ENCODE results near the gene ANXA11. TPM values are rescaled to one million over a fixed set of nuclear protein-coding genes. Genes with fewer than 3 reads are reported as not detected.

Gene ANXA11
- total and polyA plus RNA-seq, 2 experiments from 2014 or later = 92.8 to 168 TPM

DNA sequence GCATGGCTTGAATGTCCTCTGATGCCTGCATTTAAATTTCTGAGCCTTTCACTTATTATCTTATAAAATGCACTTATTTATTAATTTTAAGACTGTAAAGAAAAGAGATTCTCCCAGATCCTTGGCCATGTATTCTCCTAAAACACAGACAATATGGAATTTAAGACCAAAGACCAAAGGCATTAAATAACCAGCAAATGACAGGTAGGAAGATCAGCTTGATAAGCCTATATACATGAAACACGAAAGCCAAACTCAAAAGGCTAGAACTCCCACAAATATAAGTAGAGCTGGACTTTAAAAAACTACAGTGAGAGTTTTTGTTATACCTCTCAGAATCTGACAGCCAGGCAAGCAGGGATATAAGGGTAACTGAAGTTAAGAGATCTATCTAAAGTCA is 5.1 kb downstream of the ANXA11 start:
- DNase-seq (ENCODE audit: low spot score) = no peak
- TF ChIP-seq EZH2phosphoT487 (IDR thresholded peaks at IDR 0.05; ENCODE audit: low read depth, severe bottlenecking, unreplicated experiment) (no peak), EZH2 (IDR thresholded peaks at IDR 0.05; ENCODE audit: borderline replicate concordance) (no peak)
- TF ChIP-seq, protein P1, sequence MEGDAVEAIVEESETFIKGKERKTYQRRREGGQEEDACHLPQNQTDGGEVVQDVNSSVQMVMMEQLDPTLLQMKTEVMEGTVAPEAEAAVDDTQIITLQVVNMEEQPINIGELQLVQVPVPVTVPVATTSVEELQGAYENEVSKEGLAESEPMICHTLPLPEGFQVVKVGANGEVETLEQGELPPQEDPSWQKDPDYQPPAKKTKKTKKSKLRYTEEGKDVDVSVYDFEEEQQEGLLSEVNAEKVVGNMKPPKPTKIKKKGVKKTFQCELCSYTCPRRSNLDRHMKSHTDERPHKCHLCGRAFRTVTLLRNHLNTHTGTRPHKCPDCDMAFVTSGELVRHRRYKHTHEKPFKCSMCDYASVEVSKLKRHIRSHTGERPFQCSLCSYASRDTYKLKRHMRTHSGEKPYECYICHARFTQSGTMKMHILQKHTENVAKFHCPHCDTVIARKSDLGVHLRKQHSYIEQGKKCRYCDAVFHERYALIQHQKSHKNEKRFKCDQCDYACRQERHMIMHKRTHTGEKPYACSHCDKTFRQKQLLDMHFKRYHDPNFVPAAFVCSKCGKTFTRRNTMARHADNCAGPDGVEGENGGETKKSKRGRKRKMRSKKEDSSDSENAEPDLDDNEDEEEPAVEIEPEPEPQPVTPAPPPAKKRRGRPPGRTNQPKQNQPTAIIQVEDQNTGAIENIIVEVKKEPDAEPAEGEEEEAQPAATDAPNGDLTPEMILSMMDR (IDR thresholded peaks at IDR 0.05; ENCODE audit: poor library complexity) = no peak
- H3K4me3 ChIP-seq = no peak overlapping the region
- no peak overlapping the region for H2AFZ ChIP-seq
- H3K4me1 ChIP-seq (ENCODE audit: insufficient read depth) = peaks cover 59% of the 10 kb centered on the region
- WGBS (ENCODE audit: low lambda C conversion rate, missing lambda C conversion rate) = 38% methylated on average over 1 of the region's 1 CpG
- H3K9me2 ChIP-seq (replicated peaks; ENCODE audit: insufficient read depth) = no peaks in the 10 kb centered on the region
- H3K27ac ChIP-seq = peak overlapping the region; percentile 85
- no peaks in the 10 kb centered on the region for H3K36me3 ChIP-seq (replicated peaks; ENCODE audit: insufficient read depth, low read depth)
- H4K20me1 ChIP-seq (ENCODE audit: insufficient read depth, poor library complexity, severe bottlenecking) = peaks cover 54% of the 10 kb centered on the region
- peaks cover 91% of the 10 kb centered on the region for H3K79me2 ChIP-seq
- H3K9me3 ChIP-seq (ENCODE audit: low read depth) = no peaks in the 10 kb centered on the region
- H3K27me3 ChIP-seq = no peaks in the 10 kb centered on the region
- H3K4me2 ChIP-seq = peak overlapping the region; percentile 62

DNA sequence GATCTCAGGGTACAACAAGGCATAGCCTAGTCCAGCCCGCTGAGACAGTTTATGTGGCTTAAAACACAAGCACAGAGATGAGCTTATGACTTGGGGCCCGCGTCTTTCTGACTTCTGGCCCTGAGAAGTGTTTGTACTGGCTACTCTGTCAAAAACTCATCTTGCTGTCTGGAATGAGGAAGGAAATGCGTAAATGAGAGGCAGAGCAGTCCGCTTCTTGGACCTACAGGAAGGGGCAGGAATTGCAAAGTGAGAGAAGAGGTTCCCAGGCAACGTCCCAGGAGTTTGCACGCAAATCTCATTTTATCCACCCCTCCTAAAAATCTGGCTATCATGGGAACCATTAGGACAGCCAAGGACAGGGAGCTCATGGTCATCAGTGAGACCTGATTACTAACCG is 5.5 kb downstream of the ANXA11 start:
- H3K4me3 ChIP-seq = no peak overlapping the region
- H3K36me3 ChIP-seq (replicated peaks; ENCODE audit: insufficient read depth, low read depth) = no peaks in the 10 kb centered on the region
- H3K9me2 ChIP-seq (replicated peaks; ENCODE audit: insufficient read depth) = no peaks in the 10 kb centered on the region
- peaks cover 58% of the 10 kb centered on the region for H4K20me1 ChIP-seq (ENCODE audit: insufficient read depth, poor library complexity, severe bottlenecking)
- peak; percentile 63 for DNase-seq (ENCODE audit: low spot score)
- peaks cover 63% of the 10 kb centered on the region for H3K4me1 ChIP-seq (ENCODE audit: insufficient read depth)
- H3K27ac ChIP-seq = peak overlapping the region; percentile 85
- H3K4me2 ChIP-seq = peak overlapping the region; percentile 62
- H2AFZ ChIP-seq = no peak overlapping the region
- no peaks in the 10 kb centered on the region for H3K27me3 ChIP-seq
- H3K79me2 ChIP-seq = peaks cover 91% of the 10 kb centered on the region
- no peaks in the 10 kb centered on the region for H3K9me3 ChIP-seq (ENCODE audit: low read depth)
- TF ChIP-seq, protein P1 (IDR thresholded peaks at IDR 0.05; ENCODE audit: poor library complexity) = no peak
- TF ChIP-seq EZH2phosphoT487 (IDR thresholded peaks at IDR 0.05; ENCODE audit: low read depth, severe bottlenecking, unreplicated experiment) = no peak
- TF ChIP-seq EZH2 (IDR thresholded peaks at IDR 0.05; ENCODE audit: borderline replicate concordance) = no peak
- WGBS (ENCODE audit: low lambda C conversion rate, missing lambda C conversion rate) = 64% methylated on average over 8 of the region's 8 CpGs

DNA sequence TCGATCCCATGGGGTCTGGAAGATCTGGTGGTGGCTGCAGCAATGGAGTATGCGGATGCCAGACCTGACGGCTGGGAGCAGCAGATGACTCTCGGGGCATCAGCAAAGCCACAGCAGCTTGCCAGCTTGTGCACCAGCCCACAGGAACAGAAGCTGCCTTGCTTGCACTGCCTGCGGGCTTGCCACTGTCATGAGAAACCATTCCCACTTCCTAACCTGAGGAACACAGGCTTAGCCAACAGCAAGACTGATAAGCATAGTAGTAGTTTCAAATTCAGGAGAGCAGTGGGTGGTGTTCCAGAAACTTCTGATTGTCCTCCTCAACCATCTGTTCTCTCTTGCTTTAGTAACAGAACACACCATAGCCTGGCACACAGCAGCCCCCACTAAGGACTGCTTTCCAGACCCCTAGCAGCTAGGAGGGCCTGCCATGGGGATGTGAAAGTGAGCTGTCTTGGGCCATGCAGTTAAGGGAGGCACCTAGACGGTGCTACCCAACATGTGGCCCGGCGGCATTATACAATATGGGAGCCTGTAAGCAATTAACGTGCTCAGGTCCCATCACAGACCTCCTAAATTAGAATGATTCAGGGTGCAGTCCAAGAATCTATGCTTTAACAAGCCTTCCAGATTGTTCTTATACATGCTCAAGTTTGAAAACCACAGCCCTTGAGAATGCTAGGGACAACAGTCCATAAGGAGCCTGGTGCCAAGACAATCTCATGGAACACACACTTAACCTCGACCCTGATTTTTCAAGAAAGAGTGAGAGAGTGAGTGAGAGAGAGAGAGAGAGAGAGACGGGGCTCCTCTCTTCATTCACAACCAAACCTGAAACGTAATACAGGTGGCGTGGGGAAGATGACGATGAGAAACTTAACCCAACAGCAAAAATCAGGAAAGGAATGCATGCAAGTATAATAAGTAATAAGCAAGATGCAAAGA is 7.1 kb downstream of the ANXA11 start:
- DNase-seq (ENCODE audit: low spot score) = no peak
- Histone ChIP-seq H2AFZ (no peak overlapping the region), H3K4me2 (peak overlapping the region; percentile 6), H3K9me3 (ENCODE audit: low read depth) (no peaks in the 10 kb centered on the region), H3K79me2 (peaks cover 96% of the 10 kb centered on the region), H3K4me3 (no peak overlapping the region), H3K4me1 (ENCODE audit: insufficient read depth) (peaks cover 74% of the 10 kb centered on the region), H3K27me3 (no peaks in the 10 kb centered on the region), H3K27ac (peak overlapping the region; percentile 92), H3K36me3 (replicated peaks; ENCODE audit: insufficient read depth, low read depth) (no peaks in the 10 kb centered on the region), H3K9me2 (replicated peaks; ENCODE audit: insufficient read depth) (no peaks in the 10 kb centered on the region), H4K20me1 (ENCODE audit: insufficient read depth, poor library complexity, severe bottlenecking) (peaks cover 64% of the 10 kb centered on the region)
- 90% methylated on average over 14 of the region's 14 CpGs for WGBS (ENCODE audit: low lambda C conversion rate, missing lambda C conversion rate)
- TF ChIP-seq, protein P1 (IDR thresholded peaks at IDR 0.05; ENCODE audit: poor library complexity) = no peak
- TF ChIP-seq EZH2 (IDR thresholded peaks at IDR 0.05; ENCODE audit: borderline replicate concordance) = no peak
- no peak for TF ChIP-seq EZH2phosphoT487 (IDR thresholded peaks at IDR 0.05; ENCODE audit: low read depth, severe bottlenecking, unreplicated experiment)

Measured in hepatocyte (in vitro differentiated cells).